GM19397 (cell line): ENCODE data around the gene GUCY1A1.

Experiments used
- ATAC-seq: cut with Tn5 transposase; IDR thresholded peaks from one replicate; pipeline ENCODE4 v1.9.1; 2021; ENCODE audit warnings: mild to moderate bottlenecking, moderate library complexity; ENCODE audit not compliant: unreplicated experiment

Gene GUCY1A1

DNA sequence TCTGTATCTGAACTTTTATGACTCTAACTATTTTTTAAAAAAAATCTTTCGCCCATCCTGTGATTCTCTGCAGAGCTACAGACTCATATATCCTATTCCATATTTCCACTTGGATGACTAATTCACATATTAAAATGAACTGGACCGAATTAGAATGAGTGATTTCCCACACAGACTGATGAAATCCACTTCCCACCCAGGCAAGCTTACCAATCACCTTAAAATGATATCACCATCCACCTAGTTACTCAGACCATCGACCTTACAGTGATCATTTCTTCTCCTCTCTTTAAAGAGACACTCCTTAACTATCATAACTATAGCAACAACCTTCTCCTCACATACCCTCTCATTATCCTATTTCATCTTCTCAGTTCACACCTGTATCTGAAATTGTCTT lies 58.1 kb downstream of the GUCY1A1 start:
- ATAC-seq: no peak

DNA sequence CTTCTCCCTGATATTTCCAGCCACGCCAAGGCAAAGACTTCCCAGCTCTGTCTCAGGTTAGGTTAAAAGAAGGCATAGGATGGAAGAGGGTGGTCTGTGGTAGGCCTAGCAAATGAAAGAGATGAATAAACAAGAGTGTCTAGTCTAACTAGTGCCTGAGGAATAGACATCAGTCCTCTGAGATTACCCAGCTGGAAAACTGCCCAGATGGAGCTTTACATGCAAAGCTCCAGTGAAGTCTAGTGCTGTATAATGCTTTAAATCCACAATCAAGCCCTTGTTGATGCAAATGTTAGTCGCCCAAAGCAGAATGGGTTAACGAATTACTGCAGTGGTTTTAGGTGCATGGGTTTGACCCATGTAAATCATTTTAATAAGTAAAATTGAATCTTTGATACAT lies 67.4 kb downstream of the GUCY1A1 start:
- ATAC-seq: no peak

DNA sequence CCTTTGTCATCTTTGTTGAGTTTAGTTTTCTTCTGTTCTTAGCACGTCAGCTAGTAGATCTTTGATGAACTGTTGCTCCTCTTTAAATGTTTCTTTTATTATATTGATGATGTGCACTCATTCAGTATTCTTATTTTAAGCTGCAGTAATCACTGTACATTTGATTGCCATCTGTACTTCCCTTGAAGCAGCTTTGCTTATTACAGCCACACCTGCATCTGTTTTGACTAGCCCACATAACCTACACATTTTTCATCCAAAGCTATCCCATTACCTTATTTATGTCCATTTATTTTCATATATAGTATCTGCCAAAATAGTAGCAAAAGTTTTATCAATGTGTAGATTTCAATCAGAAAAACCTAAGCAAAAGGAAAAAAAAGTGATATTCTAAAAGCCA lies 68.3 kb downstream of the GUCY1A1 start:
- ATAC-seq: no peak

DNA sequence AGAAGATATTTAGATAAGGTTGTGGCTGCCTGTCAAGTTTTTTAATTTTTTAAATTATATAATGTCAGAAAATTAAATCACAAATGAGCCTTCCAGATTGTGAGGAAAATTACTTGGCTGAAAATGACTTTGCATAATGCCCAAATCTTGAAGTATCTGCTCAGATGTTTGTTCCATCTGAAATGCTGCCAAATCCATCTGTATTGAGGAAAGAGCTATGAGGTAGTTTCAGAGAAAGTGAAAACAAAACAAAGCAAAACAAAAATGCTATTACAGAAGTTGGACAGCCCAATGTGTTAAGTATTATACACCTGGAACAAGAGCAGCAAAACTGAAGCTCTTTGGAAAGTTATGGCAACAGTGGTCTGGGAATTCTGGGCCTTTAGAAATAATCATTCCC lies 68.8 kb downstream of the GUCY1A1 start:
- no peak for ATAC-seq

DNA sequence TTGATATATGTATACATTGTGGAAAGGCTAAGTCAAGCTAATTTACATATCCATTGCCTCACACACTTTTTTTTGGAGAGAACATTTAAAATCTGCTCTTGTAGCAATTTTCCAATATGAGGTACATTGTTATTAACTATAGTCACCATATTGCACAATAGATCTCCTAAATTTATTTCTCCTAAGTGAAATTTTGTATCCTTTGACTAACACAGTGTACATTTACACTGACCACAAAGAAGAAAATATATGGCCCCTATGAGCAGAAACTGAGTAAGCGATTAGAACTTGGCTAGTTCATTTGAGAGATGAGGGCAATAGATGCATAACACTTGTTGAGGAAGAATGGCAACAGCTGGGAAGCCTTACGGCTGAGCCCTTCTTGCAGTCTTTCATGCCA lies 71.9 kb downstream of the GUCY1A1 start:
- no peak for ATAC-seq

DNA sequence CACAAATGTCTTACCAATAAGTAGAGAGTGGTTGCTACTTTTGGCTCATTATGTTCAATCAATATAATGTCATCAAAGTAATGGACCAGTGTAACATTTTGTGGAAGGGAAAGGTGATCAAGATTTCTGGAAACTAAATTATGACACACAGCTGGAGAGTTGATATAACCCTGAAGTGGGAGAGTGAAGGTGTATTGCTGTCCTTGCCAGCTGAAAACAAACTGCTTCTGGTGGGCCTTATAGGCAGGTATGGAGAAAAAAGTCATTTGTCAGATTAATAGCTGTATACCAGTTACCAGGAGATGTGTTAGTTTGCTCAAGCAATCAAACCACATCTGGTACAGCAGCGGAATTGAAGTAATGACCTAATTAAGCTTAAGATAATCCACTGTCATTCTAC lies 74.9 kb downstream of the GUCY1A1 start:
- no peak for ATAC-seq

DNA sequence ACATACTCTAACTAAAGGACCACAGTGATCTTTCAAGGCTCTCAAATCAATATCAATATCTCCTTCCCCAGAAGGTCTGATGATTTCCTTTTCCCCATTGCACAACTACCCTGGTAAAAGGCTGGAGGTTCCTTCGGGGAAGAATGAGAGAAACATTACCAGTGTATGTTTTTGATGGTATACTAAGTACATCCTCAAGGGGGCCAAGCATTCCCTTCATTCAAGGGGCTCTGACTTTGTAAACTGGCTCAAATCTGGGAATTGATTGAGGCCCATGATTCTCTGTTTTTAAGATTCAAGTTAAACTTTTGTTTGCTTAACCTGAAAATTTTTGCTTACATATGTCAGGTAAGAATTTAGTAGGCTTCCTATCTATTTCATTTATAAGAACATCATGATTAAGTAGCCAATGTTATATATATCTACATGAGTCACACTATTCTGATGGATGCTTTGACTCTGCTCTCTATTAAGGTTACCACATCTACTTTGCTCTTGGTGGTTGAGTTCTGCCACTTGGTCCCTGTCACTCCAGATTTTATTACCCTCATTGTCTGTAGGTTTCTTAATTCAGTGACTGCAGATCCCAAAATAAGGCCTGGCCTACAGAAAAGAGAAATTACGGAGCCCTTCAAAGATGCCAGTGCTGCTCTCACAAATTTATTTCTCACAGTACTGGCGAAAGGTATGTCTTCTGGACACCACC lies 75.8 kb downstream of the GUCY1A1 start:
- ATAC-seq: no peak

DNA sequence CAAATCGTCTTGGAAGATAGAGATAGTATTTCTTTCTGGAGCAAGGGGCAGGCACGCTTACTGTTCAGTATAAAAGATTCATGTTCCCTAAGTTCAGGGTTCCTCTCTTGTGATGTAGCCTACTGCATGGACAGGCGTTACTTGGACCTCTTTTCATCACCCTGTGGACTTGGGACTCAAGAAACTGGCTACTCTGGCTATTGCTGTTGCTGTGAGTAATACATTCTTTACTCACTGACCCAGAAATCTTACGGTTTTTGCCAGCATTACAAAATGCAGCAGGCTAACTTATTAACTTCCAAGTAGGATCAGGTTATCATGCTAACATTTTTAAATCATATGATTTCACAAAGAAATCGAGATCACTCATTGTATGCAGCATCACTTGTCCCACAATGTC lies 79.3 kb downstream of the GUCY1A1 start:
- no peak for ATAC-seq

DNA sequence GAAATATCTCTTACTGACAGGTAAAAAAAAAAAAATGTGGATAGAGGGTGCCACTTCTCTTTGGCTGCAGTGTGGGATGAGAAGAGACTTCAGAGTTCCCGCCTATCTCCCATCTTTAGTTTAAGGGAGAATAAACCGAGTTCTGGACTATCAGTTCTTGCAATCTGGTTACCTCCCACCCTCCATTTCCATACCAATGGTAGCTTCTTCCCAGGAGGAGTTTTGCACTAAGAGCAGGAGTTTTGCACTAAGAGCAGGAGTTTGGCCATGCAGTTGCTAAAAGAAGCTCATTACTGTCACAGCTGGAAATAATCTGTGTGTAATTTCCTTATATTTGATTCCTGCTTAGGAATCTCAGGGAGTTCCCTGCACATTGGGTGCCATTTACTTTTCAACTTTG lies 81.4 kb downstream of the GUCY1A1 start:
- no peak for ATAC-seq

DNA sequence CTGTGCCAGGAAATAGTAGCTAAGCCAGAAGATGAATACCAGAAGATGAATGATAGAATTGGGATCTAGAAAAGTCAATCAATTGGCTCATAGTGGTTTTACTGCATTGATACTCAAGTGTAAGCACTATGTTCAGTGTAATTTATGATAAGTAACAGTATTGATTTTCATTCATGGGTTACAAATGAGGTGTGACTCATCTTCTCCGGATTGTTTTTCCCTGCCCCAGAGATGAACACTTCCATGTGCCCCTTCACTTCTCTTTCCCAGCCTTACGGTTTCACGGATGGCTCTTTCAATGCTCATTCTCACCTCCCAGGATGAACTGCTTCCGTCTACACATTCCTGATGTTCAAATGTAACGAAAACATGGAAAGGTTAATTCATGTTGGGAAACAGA lies 82.4 kb downstream of the GUCY1A1 start:
- ATAC-seq: no peak

DNA sequence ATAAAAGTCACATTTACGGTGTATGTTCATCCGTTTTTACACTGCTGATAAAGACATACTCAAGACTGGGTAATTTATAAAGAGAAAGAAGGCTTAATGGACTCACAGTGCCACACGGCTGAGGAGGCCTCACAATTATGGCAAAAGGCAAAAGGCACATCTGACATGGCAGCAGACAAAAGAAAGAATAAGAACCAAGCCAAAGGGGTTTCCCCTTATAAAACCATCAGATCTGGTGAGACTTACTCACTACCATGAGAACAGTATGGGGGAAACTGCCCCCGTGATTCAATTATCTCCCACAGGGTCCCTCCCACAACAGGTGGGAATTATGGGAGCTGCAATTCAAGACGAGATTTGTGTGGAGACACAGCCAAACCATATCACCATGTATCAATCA lies 84.9 kb downstream of the GUCY1A1 start:
- ATAC-seq: no peak

DNA sequence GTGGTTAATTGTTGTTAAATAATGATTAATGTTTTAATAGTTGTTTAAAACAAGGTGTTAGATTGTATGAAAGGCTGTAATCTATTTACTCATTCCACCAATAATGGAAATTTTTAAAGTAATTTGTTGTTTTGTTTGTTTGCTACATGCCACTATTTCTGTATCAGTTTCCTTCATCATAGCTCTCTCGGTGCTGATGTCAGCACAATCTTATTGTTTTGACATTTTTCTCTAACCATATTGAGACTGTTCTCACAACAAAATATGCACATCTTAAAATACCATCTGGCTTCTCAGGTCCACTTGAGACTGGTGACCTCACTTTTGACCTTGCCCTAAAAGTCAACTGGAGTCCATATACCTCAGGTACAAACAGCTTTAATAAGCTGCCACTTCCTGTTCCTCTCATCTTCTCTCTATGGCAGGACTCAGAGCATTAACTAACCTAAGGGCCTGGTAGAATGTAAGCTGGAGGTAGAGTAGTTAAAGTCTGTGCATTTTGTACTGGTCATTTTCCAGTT lies 91.2 kb downstream of the GUCY1A1 start:
- no peak for ATAC-seq

DNA sequence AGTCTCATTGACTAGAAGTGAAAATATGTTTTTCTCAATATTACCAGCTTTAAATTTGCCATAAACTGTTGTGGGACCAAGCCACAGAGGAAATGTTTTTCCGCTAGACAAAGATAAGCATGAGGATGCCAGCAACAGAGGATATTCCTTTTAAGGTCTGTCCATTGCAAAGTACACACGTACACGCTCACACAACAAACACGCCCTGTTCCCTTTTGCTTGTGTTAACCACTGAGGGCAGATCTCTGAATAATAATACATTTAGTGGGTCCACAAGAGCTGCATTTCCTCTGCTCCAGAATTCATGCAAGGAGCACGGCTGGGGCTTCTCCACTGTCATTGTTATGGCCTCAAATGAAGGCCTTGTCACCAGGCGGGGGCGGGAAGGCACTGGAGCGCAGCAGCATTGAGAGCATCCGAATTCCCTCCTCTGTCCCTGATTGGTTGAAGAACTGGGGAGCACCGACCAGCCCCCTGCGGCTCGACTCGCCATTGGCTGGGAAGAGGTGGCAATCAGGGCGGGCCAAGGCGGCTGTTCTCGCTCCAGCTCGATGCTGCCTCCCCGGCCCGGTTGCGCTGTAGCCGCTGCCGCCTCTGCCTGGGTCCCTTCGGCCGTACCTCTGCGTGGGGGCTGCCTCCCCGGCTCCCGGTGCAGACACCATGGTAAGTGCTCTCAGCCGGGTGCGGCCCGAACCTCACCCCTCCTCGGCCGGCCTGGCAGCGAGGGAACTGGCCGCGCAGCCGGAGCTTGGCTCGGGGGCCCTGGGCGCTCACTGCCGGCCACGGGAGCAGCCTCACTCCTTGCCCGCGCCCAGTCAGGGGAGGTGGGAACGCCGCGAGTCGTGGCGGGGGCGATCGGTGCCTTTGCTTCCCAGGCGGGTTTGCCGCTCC lies 92.1 kb downstream of the GUCY1A1 start, which contains the start of gene GUCY1B1:
GUCY1B1 (plus strand) TSS at position 541 of the 891 bp plus-strand sequence; CDS start at position 661, 120 bp downstream.
- ATAC-seq: peak; percentile 98

DNA sequence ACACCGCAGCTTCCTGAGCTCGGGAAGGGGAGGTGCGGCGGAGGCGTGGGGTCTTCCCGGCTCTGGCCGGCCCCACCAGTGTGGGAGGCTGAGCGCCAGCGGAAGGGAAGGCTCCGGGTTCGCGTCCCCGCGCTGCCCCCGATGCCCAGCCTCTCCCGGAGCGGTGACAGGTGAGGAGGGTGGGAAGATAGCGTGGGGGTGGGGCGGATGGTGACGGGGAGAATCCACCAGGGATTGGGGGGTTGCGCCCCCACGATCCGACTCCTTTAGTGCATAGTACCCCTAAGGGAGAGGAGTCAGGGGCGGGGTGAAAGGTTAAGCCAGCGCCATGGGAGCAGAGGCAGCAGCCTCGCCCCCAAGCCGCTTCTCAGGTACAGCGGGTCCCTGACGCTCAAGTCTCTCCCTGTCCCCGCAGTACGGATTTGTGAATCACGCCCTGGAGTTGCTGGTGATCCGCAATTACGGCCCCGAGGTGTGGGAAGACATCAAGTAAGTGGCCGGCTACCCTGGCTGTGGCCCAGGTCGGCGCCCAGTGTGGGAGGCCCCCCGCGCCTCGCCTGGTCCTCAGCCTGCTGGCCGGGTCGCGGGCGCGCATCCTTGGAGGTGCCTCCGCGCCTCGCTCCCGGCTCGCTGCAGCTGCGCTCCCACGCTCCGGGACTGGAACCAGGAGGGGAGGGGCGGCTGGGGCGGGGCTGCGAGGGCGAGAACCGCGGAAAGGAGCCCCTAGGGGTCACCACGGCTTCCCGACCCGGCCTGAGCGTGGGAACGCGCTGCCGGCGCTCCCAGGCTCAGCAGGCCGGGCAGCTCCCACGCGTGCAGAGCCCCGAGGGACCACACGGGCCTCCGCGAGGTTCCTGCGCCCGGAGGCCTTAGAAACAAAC lies 93.0 kb downstream of the GUCY1A1 start:
- peak; percentile 26 for ATAC-seq

DNA sequence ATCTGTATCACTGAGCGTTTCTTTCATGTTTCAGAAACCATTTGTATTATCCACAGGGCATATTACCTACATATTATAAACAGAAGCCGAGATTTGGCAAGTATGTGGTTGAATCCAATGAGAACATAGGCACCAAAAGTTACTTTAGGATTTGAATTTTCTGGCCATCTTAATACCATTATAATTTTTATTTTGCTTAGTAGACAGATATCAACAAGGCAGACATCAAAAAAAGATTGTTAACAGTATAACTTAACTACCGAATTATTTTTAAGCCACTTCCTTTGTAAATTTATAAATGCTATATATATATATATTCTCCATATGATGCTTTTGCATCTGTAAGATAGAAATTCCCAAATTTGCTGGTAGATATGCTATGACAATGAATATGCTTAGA lies 94.4 kb downstream of the GUCY1A1 start:
- ATAC-seq: no peak

DNA sequence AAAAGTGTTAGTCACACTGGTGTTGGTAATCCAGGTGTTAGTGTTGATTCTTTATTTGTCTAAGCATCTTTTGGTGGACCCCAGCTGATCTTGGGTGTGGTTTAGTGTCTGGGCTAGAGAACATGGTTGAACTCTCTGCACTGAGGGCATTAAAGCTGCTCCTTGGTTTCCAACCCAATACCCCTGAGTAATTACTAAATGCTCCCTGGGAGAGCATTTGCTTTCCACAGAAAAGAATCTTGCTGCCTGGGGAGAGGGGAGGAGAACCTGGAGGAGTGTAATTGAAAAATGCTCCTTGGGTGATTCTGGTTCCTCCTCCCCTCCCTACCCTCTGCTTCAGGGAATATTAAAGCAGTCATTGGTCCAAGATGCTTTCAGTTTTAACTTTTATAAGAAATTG lies 95.3 kb downstream of the GUCY1A1 start:
- ATAC-seq: no peak

DNA sequence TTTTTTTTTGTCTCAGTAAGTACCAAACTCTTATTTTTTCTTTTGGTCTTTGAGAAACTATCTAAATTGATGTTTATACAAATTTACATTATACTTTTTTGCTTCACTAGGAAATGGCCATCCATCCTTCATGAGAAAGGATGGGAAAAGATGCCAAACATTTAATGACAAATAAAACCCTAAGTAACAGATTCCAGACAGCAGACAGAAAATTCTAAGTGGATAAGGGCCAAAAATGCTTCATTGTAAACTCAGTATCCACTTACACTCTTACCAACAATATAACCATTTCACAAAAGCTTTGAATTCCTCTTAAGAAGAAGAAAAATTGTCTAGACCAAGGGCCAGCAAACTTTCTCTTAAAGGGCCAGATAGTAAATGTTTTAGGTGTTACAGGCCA lies 95.7 kb downstream of the GUCY1A1 start:
- ATAC-seq: no peak

DNA sequence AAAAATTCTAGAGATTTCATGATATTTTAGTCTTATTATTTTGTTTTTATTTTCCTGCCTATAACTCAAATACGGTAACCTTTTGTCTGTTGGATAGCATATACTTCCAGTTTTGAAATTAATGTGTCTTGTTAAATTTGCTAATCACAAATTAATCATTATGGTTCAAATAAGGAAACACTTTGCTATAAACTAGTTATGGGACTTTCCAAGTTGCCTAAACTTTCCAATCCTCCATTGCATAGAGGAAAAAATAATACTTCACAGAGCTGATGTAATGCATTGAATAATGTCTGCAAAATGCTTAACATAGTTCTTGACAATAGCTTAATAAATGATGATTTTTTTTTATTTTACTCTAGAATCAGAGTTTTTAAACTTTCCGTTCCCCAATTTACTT lies 96.9 kb downstream of the GUCY1A1 start:
- ATAC-seq: no peak

DNA sequence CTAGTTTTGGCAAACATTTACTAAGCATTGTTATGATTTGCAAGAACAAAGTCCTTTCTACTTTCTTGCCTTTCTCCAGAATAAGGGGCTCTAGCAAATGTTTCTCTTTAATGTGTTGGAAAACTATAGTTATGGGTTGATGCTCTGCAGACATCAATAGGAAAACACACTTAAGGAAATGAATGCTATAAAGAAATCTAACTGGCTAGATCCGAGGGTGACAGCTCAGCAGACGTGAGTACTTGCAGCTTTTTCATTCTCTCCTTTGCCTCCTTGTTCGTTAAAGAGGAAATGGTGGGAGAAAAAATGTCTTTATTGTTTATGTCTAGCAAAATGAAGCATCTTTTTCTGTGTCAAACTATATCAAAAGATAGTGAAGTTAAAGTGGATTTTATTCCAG lies 98.5 kb downstream of the GUCY1A1 start:
- ATAC-seq: no peak

DNA sequence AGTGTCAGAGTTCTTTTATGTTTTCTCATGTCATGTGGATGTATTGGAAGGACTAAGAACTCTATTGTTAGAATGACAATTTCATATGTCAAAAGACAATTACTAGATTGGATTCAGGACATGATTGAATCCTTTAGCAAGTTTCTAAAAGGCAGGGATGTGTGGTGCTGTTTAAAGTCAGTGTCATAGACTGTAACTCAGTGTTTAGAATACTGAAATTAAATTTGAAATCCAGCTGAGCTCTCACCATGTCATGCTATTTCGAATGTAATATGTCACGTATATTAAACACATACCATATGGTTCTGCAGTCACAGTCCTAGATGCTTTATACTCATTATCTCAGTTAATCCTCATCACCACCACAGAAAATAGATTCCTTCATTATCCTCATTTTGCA lies 100.0 kb downstream of the GUCY1A1 start:
- no peak for ATAC-seq

DNA sequence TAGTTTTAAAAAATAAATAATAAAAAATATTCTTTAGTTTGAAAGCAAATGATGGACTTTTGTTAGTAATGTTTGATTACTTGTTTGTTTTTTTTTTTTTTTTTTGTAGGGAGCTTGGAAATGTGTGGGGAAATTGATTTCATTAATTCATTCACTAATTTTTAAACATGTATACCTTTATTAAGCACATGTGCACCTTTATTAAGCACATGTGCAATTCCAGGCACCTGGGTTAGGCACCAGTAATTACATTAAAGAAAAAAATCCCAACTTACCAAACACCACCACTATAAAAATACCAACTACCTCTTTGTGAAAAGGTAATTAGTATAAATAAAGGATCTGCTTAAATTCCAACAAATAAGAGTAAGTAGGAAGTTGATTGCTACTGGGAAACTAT lies 101.7 kb downstream of the GUCY1A1 start:
- ATAC-seq: no peak
